Measurements from ENCODE around the gene HDAC4. TPM values are rescaled to one million over a fixed set of nuclear protein-coding genes. Genes with fewer than 3 reads are reported as not detected.

Gene HDAC4
- total and polyA plus RNA-seq, 10 of the 15 experiments (the other 5 are each of a cell fraction or from before 2014, with no cell fraction given), result 0.22 to 15.7 (median 4.8) TPM

GRCh38 chr2:239190361-239190760 lies 210.5 kb downstream of the HDAC4 start:
- no peak for FAIRE-seq

More at GRCh38 chr2:239190361-239190760, 210.5 kb downstream of the HDAC4 start:
- ChIA-PET POLR2A (no interaction called here), RAD21 (ENCODE audit: unreplicated experiment) (no interaction called here), CTCF (no interaction called here), SMC1A (ENCODE audit: uncharacterized antibody, unreplicated experiment) (no interaction called here)
- Histone ChIP-seq H3K4me2 (ENCODE audit: control insufficient read depth, insufficient read depth) (no peak overlapping the region), H3K27me3 (replicated peaks in 1 of 2; ENCODE audit: control insufficient read depth in 2 of 2, insufficient read depth in 2 of 2, low read length in 1 of 2) (no peaks in the 10 kb centered on the region), H4K20me1 (ENCODE audit: control insufficient read depth, insufficient read depth) (no peaks in the 10 kb centered on the region), H3K79me2 (ENCODE audit: control insufficient read depth, insufficient read depth, low read length) (no peaks in the 10 kb centered on the region), H3K4me3 (no peak overlapping the region), H3K9ac (ENCODE audit: control insufficient read depth, insufficient read depth, low read length) (no peak overlapping the region), H3K9me3 (replicated peaks; ENCODE audit: control insufficient read depth, insufficient read depth, low read length) (peaks cover 6% of the 10 kb centered on the region; the same call in 2 of the 3 replicates), H3K4me1 (ENCODE audit: control insufficient read depth, insufficient read depth, low read length) (no peaks in the 10 kb centered on the region), H2AFZ (ENCODE audit: control insufficient read depth, low read depth, low read length) (no peak overlapping the region), H3K36me3 (ENCODE audit: control insufficient read depth in 2 of 2, insufficient read depth in 2 of 2, low read length in 1 of 2) (peaks cover 0 to 4% of the 10 kb centered on the region in 2 experiments; a peak in 2 of 4 replicates), H3K27ac (ENCODE audit: control insufficient read depth, insufficient read depth) (no peak overlapping the region)
- intact Hi-C loops (cut with micrococcal nuclease; ENCODE audit: unreplicated experiment), result no loop called here
- DNase-seq (ENCODE audit: low read depth, low spot score), result no peak
- ATAC-seq, result no peak
- BruUV-seq (replicated peaks), result no TSS peak
- TF ChIP-seq ESRRA (IDR thresholded peaks at IDR 0.05; ENCODE audit: low read length), result no peak
- no peak for TF ChIP-seq TCF7 (IDR thresholded peaks at IDR 0.05; ENCODE audit: borderline replicate concordance)
- TF ChIP-seq, protein P1, sequence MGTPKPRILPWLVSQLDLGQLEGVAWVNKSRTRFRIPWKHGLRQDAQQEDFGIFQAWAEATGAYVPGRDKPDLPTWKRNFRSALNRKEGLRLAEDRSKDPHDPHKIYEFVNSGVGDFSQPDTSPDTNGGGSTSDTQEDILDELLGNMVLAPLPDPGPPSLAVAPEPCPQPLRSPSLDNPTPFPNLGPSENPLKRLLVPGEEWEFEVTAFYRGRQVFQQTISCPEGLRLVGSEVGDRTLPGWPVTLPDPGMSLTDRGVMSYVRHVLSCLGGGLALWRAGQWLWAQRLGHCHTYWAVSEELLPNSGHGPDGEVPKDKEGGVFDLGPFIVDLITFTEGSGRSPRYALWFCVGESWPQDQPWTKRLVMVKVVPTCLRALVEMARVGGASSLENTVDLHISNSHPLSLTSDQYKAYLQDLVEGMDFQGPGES (IDR thresholded peaks at IDR 0.05), result no peak
- no peak for TF ChIP-seq SIX5 (IDR thresholded peaks at IDR 0.05; ENCODE audit: low read depth, low read length, severe bottlenecking)
- TF ChIP-seq, protein P2, sequence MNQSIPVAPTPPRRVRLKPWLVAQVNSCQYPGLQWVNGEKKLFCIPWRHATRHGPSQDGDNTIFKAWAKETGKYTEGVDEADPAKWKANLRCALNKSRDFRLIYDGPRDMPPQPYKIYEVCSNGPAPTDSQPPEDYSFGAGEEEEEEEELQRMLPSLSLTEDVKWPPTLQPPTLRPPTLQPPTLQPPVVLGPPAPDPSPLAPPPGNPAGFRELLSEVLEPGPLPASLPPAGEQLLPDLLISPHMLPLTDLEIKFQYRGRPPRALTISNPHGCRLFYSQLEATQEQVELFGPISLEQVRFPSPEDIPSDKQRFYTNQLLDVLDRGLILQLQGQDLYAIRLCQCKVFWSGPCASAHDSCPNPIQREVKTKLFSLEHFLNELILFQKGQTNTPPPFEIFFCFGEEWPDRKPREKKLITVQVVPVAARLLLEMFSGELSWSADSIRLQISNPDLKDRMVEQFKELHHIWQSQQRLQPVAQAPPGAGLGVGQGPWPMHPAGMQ (IDR thresholded peaks at IDR 0.05; ENCODE audit: borderline replicate concordance), result no peak
- TF ChIP-seq, protein P3, sequence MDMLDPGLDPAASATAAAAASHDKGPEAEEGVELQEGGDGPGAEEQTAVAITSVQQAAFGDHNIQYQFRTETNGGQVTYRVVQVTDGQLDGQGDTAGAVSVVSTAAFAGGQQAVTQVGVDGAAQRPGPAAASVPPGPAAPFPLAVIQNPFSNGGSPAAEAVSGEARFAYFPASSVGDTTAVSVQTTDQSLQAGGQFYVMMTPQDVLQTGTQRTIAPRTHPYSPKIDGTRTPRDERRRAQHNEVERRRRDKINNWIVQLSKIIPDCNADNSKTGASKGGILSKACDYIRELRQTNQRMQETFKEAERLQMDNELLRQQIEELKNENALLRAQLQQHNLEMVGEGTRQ (IDR thresholded peaks at IDR 0.05; ENCODE audit: borderline replicate concordance, low read depth, low read length), result no peak
- no peak for TF ChIP-seq TCF12 (IDR thresholded peaks at IDR 0.05; ENCODE audit: low read depth, low read length)
- no peak for TF ChIP-seq CBFB (IDR thresholded peaks at IDR 0.05; ENCODE audit: low read depth)
- no peak for TF ChIP-seq CBX5 (IDR thresholded peaks at IDR 0.05; ENCODE audit: low read depth)
- no peak for TF ChIP-seq EED (IDR thresholded peaks at IDR 0.05; ENCODE audit: low read depth)
- TF ChIP-seq RELA (IDR thresholded peaks at IDR 0.05; ENCODE audit: borderline replicate concordance, partially characterized antibody), result no peak
- no peak for TF ChIP-seq NBN (IDR thresholded peaks at IDR 0.05)
- no peak for TF ChIP-seq PAX8 (IDR thresholded peaks at IDR 0.05)
- TF ChIP-seq FOXK2 (IDR thresholded peaks at IDR 0.05), result no peak
- no peak for TF ChIP-seq SMAD1 (IDR thresholded peaks at IDR 0.05; ENCODE audit: low read depth, partially characterized antibody)
- TF ChIP-seq, protein P4, sequence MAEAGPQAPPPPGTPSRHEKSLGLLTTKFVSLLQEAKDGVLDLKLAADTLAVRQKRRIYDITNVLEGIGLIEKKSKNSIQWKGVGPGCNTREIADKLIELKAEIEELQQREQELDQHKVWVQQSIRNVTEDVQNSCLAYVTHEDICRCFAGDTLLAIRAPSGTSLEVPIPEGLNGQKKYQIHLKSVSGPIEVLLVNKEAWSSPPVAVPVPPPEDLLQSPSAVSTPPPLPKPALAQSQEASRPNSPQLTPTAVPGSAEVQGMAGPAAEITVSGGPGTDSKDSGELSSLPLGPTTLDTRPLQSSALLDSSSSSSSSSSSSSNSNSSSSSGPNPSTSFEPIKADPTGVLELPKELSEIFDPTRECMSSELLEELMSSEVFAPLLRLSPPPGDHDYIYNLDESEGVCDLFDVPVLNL (IDR thresholded peaks at IDR 0.05; ENCODE audit: low read depth, low read length), result no peak
- no peak for TF ChIP-seq NR2C1 (IDR thresholded peaks at IDR 0.05)
- WGBS (ENCODE audit: insufficient coverage, insufficient replicate concordance, low lambda C conversion rate, missing lambda C conversion rate), result 93% methylated on average over 22 of the region's 22 CpGs
- in situ Hi-C loops (cut with MboI), result no loop called here

Data from GM12878 (cell line).